Measurements from ENCODE around the gene VSTM2B.

VSTM2B gene

DNA sequence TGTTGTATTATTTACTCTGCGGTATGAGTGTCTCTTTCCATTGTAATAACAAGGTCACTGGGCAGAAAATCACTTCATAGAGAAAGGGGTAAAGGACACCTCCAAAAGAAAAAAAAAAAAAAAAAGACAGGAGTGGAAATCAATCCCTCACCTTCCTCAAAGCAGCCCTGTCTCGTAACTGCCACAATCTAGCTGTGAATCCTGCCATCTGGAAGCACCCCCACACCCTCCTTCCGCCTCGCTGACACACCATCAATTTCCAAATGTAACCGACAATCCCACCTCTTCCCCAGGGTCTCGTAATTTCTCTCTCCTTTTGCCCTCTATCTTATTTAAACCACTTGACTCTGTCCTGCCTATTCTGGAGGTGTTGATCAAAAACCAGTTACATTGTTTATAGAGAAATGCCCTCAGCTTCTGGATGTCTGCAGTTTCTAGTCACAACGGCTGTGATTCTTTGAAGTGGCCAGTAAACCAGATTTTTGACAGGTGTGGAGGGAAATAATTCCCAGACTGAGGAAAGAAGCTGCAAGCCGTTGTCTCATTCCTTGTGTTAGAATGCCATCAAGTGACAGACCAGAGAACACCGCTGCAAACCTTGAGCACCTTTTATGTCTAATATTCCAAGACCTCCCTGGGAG, 71.2 kb downstream of the VSTM2B start:
- peak; percentile 31 to 92 (median 79) for DNase-seq

DNA sequence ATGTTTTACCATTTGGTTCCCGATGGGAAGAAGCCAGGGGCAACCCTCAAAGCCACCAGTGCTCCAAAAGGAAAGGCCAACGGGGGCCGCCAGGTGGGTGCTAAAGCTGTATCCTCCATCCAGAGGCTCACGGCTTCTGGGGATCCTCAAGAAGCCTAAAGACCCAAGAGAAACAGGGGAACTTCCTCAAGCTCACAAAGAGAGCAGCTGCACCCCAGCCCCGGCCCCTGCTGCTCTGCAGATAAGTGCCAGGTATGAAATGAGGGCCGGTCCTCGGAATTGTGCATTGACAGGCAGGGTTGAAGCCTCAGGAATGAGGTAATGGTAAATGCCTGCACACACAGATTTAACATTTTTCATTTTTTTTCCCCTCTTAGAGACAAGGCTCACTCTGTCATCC, 72.2 kb downstream of the VSTM2B start:
- DNase-seq: no peak

DNA sequence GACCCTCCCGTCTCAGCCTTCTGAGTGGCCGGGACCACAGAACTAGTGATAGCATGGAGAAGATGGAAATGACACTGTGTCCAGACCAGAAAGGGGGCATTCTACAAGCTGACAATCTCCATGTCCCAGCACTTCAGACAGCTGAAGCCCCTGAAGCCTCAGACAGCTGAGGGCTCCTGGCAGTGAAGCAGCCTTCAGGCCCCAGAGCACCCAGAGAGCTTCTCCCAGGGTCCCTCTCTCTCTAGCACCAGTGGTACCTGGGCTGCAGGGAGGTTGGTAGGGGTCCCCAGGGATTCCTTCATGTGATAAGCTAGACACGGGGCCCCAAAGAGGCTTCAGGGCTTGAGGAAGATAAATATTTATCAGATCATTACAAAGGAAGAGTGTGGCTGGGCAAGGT, 72.7 kb downstream of the VSTM2B start:
- DNase-seq: no peak

DNA sequence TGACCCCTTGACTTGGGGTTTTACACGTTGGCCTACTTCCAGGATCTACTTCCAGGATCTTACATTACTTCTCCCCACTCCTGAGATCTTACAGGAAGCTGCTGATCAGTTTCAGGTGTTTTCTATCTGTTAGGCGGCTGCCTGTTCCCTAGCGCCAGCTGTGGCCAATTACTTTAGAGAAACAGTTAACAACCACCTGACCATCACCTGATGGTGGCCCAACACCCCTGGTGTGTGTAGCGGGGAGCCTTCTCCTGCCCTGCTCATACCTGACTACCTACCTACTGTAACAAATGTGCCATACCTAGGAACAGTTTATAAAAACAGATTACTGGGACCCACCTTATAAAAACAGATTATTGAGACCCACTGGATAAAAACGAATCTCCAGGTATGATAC, 77.5 kb downstream of the VSTM2B start:
- no peak for DNase-seq

DNA sequence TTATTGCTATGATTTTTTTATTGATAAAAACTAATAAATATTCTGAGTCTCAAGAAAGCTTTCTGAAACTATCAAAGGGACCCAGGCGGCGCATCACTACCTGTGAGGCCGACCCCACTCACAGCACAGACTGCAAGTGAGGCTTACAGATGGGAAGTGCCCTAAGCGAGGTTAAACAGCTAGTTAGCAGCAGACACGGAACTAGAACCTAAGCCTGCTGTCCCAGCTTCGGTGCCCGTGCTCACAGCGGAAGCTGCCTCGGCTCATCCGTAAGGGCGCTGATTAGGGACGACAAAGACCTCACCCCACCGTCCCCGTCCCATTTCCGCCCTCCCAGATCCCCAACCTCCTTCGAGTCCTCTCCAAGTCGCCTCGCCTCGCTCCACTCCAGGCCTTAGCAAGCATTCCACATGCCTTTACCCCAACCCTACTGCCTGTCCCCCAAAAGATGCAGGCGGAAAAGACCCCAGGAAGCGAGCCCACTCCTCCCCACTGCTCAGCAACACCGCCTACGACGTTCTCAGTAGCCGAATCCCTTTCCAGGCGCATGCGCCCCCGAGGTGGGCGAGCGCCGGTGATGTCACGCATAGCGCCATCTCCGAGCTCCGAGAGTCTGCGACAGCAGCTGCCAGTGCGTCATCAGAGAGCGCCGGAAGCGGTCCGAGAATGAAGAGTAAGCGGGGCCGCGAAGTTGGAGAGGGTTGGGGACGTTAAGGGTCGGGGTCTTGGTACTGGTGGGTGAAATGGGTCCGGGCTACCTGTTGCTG, 80.0 kb downstream of the VSTM2B start, which contains the start of gene POP4:
Gene POP4, plus strand, starts transcription at position 631 of the 767 bp plus-strand sequence. Its CDS starts 36 bp downstream, at position 667.
- peak; percentile 92 to 98 (median 96) for DNase-seq

DNA sequence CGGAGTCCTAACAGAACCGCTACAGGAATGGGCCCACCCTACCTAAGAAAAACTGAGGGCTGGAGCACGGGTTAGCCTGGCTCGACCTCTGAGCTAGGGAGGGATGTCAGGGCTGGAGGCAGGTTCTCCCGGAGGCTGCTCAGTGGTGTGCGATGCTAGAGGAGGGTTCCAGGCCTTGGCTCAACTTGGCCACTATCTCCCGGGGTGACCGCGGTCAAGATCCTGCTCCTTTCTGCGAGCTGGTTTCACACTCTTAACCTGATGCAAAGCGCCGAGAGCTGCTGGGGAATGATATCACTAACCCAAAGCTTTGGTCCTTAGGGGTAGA, 80.6 kb downstream of the VSTM2B start:
- DNase-seq: no peak

DNA sequence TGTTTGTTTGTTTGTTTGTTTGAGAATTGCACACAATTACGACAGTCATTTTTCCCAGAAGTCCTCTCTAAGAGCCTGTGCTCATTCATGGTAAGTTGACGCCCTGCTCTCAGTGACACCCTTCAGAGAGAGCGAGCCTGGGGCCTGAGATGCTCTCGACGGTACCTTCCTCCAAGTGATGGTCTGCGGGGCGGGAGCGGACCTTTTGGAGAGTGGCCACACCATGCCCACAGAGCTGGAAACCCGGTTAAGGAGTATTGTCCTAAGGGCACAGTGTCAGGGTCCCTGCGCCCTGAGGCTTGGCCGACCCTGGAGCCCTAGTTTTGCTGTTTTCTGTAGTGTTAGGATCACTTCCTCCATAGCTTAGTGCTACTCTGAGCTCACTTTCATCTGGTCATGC, 83.8 kb downstream of the VSTM2B start:
- no peak for DNase-seq

DNA sequence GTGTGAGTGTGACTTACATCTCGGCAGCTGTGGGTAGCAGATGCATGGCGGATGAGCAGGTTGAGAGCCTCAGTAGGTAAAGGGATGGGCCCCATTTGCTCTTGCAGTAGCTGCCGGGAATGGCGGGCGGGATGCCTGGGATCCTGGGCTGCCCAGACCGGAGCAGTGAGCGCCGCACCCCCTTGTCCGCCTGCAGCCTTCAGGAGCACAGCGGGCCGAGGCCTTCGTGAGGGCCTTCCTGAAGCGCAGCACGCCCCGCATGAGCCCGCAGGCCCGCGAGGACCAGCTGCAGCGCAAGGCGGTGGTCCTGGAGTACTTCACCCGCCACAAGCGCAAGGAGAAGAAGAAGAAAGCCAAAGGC, 84.4 kb downstream of the VSTM2B start:
- no peak for DNase-seq

DNA sequence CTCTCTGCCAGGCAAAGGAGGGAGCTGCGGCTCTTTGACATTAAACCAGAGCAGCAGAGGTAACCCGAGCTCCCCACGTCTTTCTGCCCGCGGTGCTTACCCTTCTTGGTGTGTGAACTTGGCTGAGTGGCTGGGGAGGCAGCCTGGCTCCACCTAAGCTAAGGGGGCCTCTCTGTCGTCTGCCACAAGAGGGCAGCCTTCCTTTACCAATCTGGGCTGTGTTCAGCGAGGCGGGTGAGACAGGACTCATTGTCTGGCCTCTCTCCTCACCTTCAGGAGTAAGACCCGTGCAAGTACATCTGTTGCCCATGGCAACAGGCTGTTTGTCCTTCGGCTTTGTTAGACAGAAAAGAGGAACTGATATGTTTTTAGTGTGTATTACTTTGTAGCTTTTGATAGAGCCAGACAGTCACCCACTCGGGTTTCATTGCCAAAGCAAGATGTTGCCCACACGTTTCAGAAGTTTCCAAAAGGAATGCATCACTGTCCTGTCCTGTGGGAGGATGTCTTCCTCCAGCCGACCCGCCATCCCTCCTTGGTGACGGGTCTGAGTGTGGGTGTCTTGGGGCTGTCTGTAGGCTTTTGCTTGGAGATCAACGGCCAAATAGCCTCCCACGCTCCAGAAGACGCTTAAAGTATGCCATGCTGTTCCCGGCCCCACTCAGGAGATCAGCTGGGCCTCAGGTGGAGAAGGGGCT, 84.9 kb downstream of the VSTM2B start:
- peak; percentile 46 to 74 (median 59) for DNase-seq

DNA sequence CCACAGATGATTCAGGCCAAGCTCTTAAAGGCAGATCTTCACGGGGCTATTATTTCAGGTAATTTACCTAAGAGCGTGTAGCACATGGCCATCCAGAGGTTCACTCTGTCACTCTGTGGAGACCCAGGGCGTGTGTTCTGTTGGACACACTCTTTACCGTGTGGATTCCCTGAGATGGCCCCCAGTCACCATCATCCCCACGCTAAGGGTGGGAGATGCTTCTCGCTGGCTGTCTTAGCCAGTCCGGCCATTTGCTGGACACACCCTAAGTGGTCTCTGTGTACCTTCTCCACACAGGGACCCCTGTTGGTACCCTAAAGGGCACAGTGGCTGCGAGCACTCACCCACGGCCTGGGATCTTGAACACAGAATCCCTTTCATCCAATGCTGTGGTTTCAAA, 86.3 kb downstream of the VSTM2B start:
- no peak for DNase-seq

DNA sequence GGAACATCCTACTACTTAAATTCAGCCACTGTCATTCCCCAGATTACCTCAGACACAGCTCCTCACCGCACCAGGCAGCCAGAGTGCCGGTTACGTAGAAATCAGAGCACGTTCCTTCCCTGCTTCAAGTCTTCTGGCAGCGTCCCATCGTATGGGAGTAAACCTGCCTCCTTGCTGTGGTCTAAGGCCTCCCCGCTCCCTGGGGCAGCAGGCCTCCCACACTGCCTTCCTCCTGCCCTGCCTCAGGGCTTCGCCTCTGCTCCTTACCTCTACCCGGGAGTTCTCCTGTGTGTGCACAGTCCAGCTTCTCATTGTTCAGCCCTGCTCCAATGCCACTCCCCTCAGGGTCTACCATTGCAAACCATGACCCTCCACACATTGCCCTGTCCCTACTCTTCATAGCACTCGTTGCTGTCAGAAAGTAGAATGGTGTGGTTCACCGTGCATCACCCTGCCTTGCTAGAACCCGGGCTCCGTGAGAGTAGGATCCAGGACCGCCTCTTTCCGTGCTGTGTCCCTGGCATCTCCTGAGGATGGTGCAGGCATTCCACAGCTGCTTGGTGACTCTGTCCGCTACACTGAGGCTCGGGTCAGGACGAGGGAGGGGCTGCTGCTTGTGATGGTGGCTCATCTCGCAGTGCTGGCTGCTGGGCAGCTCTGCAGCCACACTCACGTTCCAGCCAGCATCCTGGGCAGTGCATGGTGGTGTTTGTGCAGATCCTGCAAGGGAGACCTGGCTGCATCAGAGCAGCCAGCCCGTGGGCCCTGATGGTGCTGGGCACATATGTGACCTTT, 87.2 kb downstream of the VSTM2B start:
- no peak for DNase-seq

DNA sequence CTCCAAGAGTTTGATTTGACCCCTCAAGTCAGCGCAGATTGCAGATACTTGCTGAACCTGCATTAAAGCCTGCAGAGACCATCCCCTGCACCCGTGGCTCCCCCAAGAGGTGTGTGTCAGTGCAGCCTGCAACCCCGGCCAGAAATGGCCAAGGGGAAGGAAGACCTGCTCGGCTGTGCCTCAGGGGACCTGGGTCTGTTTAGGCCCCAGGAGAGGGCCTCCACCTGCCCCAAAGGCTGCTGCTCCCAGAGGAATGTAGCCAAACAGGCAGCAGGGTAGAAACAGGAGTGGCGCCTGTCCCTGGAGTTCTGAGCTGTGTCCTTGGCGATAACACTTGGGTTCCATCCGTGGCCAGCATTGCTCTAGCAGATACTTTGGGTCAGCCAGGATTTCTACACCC, 88.3 kb downstream of the VSTM2B start:
- no peak for DNase-seq
